Urothelium cell line (cell line): ENCODE measurements around the gene C14orf119.

Source experiments
- DNase-seq: peaks from one replicate; pipeline ENCODE4 v3.0.0; 2011; ENCODE audit warnings: low spot score, mixed read lengths
- FAIRE-seq: peaks from 2 replicates; lab custom pipeline; 2011; peaks lifted over from hg19 to GRCh38; lab: Jason Lieb, UNC

Gene C14orf119

GRCh38 chr14:23095196-23096108 is at the start of gene C14orf119:
Gene C14orf119, plus strand, starts transcription at chr14:23095505. Its CDS starts 2,154 bp downstream, at chr14:23097659.
- DNase-seq (peak; percentile 97), FAIRE-seq (peak; percentile 30)

- no peak for FAIRE-seq
- DNase-seq: no peak
These were observed 48.2 kb upstream of the C14orf119 start for GRCh38 chr14:23047034-23047634.

- no peak for FAIRE-seq
- no peak for DNase-seq
These were observed 47.3 kb upstream of the C14orf119 start for GRCh38 chr14:23047751-23048693.

- no peak for FAIRE-seq
- no peak for DNase-seq
These were observed 46.3 kb upstream of the C14orf119 start for GRCh38 chr14:23049011-23049410.

- no peak for DNase-seq
- FAIRE-seq: peak; percentile 80
These were observed 43.9 kb upstream of the C14orf119 start for GRCh38 chr14:23051141-23052057.

GRCh38 chr14:23052182-23052623 is 43.1 kb upstream of the C14orf119 start:
- no peak for FAIRE-seq

GRCh38 chr14:23052671-23053070 is 42.6 kb upstream of the C14orf119 start:
- DNase-seq (no peak), FAIRE-seq (no peak)

More at GRCh38 chr14:23052182-23052623, 43.1 kb upstream of the C14orf119 start:
- no peak for DNase-seq

GRCh38 chr14:23053426-23053825 is 41.9 kb upstream of the C14orf119 start:
- no peak for FAIRE-seq
- DNase-seq: no peak

- no peak for DNase-seq
- FAIRE-seq: no peak
These were observed 41.1 kb upstream of the C14orf119 start for GRCh38 chr14:23054000-23054811.

- DNase-seq (no peak), FAIRE-seq (no peak)
These were observed 40.2 kb upstream of the C14orf119 start for GRCh38 chr14:23055147-23055550.

GRCh38 chr14:23055621-23056144 is 39.6 kb upstream of the C14orf119 start:
- no peak for FAIRE-seq
- peak; percentile 32 for DNase-seq

- DNase-seq (peak; percentile 89), FAIRE-seq (no peak)
These were observed 39.0 kb upstream of the C14orf119 start for GRCh38 chr14:23056145-23056955.

- peak; percentile 87 for DNase-seq
- FAIRE-seq: peak; percentile 23
These were observed 38.1 kb upstream of the C14orf119 start, which contains the start of gene CDH24 for GRCh38 chr14:23056956-23057756. Gene CDH24, minus strand, starts transcription at chr14:23057520. Its CDS starts 1,787 bp downstream, at chr14:23055733.

GRCh38 chr14:23057757-23058653 is 37.3 kb upstream of the C14orf119 start:
- FAIRE-seq: no peak
- DNase-seq: peak; percentile 88

- DNase-seq: no peak
- FAIRE-seq: no peak
These were observed 36.4 kb upstream of the C14orf119 start for GRCh38 chr14:23058654-23059504.
